Upper lobe of right lung (tissue), 1 donor: Measurements from ENCODE around the gene GALNTL6. TPM values are rescaled to one million over a fixed set of nuclear protein-coding genes. Genes with fewer than 3 reads are reported as not detected.

Experiments used
- ATAC-seq: fragments of 200-7000 bp; cut with Tn5 transposase; one replicate; pipeline ENCODE4 v1.9.1; 2020; ENCODE audit warnings: mild to moderate bottlenecking, moderate library complexity
- DNase-seq: peaks from one replicate; pipeline ENCODE4 v3.0.0-alpha.2; 2020
- H3K27ac ChIP-seq: fragments of 200-600 bp; one replicate; pipeline ENCODE4 v1.8.0; 2022
- H3K27me3 ChIP-seq: fragments of 200-600 bp; one replicate; pipeline ENCODE4 v1.8.0; 2022; ENCODE audit warnings: mild to moderate bottlenecking
- H3K36me3 ChIP-seq: fragments of 200-600 bp; one replicate; pipeline ENCODE4 v1.8.0; 2022
- H3K4me1 ChIP-seq: fragments of 200-600 bp; one replicate; pipeline ENCODE4 v1.8.0; 2022
- H3K4me3 ChIP-seq: fragments of 200-600 bp; one replicate; pipeline ENCODE4 v1.8.0; 2022; ENCODE audit warnings: mild to moderate bottlenecking
- H3K9me3 ChIP-seq: fragments of 200-600 bp; one replicate; pipeline ENCODE4 v1.8.0; 2022
- intact Hi-C: fragments of 100-400 bp; cut with DNase I; formaldehyde crosslinking; loops from one replicate; pipeline ENCODE4 v1.11.0; 2022
- total RNA-seq: library from RNA; stranded (reverse); fragmentation: NEBNext Ultra II Directional; extraction: Animal tissue kit (Norgen Biotek cat#: 25700); gene quantifications from one replicate; pipeline ENCODE4 v1.2.1, GENCODE V29; 2021
- TF ChIP-seq, protein P1 (sequence below): fragments of 200-600 bp; IDR thresholded peaks from one replicate; pipeline ENCODE4 v1.8.0; 2022; ENCODE audit warnings: antibody characterized with exemption
- donor health status: DM: no; HTN: yes; CAD: no; lungs with severe emphysema.

The GALNTL6 gene
- total RNA-seq, 1 donor from 2014 or later = 0.20 TPM

- H3K27ac ChIP-seq = no peak overlapping the region
- intact Hi-C loops = no loop called here
- ATAC-seq (no peak), DNase-seq (no peak)
- H3K27me3 ChIP-seq = no peaks in the 10 kb centered on the region
- no peaks in the 10 kb centered on the region for H3K4me1 ChIP-seq
- H3K36me3 ChIP-seq = no peaks in the 10 kb centered on the region
- no peaks in the 10 kb centered on the region for H3K9me3 ChIP-seq
- H3K4me3 ChIP-seq = no peak overlapping the region
- TF ChIP-seq, protein P1, sequence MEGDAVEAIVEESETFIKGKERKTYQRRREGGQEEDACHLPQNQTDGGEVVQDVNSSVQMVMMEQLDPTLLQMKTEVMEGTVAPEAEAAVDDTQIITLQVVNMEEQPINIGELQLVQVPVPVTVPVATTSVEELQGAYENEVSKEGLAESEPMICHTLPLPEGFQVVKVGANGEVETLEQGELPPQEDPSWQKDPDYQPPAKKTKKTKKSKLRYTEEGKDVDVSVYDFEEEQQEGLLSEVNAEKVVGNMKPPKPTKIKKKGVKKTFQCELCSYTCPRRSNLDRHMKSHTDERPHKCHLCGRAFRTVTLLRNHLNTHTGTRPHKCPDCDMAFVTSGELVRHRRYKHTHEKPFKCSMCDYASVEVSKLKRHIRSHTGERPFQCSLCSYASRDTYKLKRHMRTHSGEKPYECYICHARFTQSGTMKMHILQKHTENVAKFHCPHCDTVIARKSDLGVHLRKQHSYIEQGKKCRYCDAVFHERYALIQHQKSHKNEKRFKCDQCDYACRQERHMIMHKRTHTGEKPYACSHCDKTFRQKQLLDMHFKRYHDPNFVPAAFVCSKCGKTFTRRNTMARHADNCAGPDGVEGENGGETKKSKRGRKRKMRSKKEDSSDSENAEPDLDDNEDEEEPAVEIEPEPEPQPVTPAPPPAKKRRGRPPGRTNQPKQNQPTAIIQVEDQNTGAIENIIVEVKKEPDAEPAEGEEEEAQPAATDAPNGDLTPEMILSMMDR = no peak
These were observed 1263.9 kb downstream of the GALNTL6 start for GRCh38 chr4:173076903-173077634.

GRCh38 chr4:173088144-173088543, 1274.9 kb downstream of the GALNTL6 start:
- intact Hi-C loops = no loop called here
- TF ChIP-seq, protein P1 = no peak
- Histone ChIP-seq H3K9me3 (no peaks in the 10 kb centered on the region), H3K36me3 (no peaks in the 10 kb centered on the region), H3K4me3 (no peak overlapping the region), H3K27me3 (no peaks in the 10 kb centered on the region), H3K4me1 (no peaks in the 10 kb centered on the region), H3K27ac (no peak overlapping the region)
- DNase-seq (no peak), ATAC-seq (no peak)
